Inflammatory macrophage (primary cell): ENCODE data around the gene OAT.

Source experiments
- DNase-seq, 2 donors: peaks; one replicate each; pipeline ENCODE4 v3.0.0-alpha.2; 2020 to 2022
- total RNA-seq, 18 experiments: gene quantifications; one replicate each; lab custom pipeline; 2026; ENCODE audit warnings: mixed read lengths in 6 of 18, inconsistent platforms in 2 of 18; lab: John Stamatoyannopoulos, UW

OAT gene
- 65.8 to 150 (median 95.3) reads per million in 18 experiments for total RNA-seq

DNA sequence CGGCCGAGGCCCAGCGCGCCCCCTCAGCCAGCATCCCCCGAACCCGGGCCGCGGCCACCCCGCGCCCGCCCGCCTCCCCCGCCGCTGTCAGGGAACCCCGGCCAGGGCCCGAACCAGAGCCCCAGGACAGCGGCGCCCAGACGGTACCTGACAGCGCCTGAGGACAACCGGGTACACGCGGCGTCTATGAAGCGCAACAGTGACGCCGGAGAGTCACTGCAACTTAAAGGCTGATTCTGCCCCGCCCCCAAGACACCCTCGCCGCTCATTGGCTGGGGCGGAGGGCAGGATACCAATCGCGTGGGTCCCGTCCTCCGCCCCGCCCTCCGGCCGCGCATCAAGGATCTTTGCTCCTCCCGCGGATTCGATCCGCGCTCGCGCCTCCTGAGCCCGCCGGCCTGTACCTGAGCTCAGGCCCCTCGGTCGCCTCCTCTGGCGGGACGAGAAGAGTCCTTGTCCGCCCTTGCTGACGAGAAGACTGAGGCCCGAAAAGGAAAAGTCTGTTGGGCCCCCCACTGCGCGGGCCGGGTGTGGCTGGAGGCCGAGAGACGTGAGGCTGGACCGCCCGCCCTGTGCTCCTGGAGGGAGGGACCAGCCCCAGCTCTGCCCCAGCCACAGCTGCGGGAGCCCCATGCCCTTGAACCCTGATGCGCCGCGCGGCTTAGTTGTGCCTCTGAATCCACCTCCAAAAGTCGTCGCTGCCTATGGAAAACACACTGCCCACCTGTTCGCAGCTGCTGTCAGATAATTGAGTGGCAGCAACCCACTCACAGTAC is at the start of gene OAT:
TSS of gene OAT (minus strand) at position 198 of the 776 bp plus-strand sequence. CDS start 6,752 bp downstream, outside the sequence.
- DNase-seq, result peak; percentile 96

- no peak for DNase-seq
Observed at GRCh38 chr10:124467165-124467564, 48.4 kb upstream of the OAT start.

GRCh38 chr10:124465777-124466488 is 47.2 kb upstream of the OAT start:
- DNase-seq, result no peak

- no peak for DNase-seq
Observed at GRCh38 chr10:124465003-124465776, 46.5 kb upstream of the OAT start.

- no peak for DNase-seq
Observed at GRCh38 chr10:124464028-124464965, 45.6 kb upstream of the OAT start.

DNA sequence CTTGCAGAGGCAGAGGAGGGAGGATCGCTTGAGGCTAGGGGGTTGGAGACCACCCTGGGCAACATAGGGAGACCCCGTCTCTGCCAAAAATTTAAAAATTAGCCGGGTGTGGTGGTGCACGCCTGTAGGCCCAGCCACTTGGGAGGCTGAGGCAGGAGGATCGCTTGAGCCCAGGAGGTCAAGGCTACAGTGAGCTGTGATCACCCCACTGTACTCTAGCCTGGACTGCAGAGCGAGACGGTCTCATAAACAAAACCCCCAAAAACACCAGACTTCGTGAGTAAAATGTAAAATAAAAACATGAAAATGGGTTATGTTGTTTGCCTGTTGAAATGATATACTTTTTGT is 43.6 kb upstream of the OAT start:
- no peak for DNase-seq

DNA sequence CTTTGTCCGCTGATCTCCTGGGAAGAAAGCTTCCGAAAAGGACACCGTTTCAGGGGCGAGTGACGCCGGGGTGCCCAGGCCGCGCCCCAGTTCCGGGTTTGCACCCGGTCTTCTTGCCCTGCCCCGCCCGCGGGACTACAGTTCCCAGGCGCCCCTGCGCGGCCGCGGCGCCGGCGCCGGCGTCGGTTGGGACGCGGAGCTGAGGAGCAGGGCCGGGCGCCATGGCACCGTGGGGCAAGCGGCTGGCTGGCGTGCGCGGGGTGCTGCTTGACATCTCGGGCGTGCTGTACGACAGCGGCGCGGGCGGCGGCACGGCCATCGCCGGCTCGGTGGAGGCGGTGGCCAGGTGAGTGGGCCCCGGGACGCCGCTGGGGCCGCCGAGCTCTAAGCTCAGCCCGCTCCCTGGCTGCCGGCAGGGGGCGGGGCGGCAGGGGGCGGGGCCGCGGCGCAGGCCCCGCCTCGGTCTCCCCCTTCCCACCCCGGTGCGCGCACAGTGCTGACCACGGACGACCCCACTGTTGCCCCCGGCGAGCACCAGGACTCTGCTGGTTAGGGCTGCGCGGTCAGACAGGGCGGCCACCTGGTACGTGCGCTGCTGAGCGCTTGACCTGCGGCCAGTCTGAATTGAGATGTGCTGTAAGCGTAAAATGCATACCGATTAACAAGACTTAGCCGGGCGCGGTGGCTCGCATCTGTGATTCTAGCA is 43.1 kb upstream of the OAT start, which contains the start of gene LHPP:
TSS of gene LHPP (plus strand) at position 182 of the 706 bp plus-strand sequence. CDS start at position 222, 40 bp downstream.
- DNase-seq, result peak; percentile 90 to 92

DNA sequence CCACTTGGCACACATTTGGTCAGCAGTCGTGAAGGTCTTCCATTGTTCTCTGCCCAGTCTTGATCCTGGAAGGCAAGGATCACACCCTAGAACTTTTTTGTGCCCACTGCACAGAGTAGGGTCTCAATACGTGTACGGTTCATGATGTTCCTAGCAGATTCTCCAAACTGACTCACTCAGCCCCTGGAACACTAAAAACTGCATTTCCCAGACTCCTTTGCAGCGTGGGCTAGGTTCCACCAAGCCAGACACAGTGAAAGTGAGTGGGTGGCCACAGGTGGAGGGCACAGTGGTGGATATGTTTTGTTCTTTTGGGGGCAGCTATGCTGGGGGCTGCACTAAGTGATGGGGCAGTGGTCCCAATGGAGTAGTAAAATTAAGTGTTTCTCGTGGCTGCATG is 41.4 kb upstream of the OAT start:
- no peak for DNase-seq

- no peak for DNase-seq
Observed at GRCh38 chr10:124459395-124459794, 40.7 kb upstream of the OAT start.

DNA sequence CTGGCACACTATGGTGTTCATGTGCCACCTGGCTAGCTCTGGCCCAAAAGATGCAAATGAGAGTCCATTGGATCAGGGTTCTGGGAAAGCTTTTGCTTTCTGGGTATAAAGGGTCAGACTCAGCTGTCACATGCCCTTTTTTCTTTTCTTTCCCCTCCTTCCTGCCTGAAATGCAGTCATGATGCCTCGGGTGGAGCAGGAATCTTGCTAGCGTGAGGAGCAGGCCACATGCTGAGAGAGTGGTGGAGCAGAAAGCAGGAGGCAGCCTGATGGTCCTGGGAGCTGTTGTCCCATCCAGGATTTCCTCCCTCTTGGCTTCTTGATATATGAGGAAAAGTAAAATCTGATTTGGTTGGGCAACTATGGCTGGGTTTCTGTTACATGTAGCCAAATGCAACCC is 40.2 kb upstream of the OAT start:
- DNase-seq, result no peak

DNA sequence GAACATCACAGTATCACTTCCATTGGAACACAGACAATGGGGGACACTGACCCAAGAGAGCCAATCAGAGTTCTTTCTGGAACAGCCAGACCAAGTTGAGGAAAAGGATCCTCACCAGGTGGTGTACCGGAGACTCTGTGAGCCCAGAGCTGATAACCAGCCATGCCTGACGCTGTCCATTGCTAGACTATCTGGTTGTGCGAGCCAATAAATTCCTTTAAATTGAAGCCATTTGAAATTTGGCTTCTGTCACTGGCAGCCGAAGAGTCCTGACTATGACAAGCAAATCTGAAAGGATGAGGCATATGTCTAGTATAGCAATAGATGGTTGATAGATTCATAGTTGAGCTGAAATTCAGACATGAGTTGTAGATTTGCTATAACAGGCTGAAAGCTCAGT is 39.8 kb upstream of the OAT start:
- no peak for DNase-seq

DNA sequence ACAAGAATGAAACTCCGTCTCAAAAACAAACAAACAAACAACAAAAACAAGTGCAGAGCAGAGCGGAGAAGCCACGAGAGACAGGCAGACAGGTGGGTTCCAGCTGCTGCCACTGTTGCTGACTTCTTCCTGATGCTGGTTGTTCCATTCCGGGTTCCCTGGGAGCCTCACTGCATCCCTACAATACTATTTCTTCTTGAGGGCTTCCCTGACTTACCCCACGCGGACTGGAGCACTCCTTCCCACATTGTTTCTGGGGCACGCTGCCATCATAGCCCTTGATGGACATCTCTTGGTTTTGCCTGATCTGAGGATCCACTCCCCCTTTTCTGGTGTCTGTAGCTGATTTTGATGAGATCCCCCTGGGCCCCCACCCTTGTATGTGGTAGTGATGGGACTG is 36.7 kb upstream of the OAT start:
- no peak for DNase-seq

DNA sequence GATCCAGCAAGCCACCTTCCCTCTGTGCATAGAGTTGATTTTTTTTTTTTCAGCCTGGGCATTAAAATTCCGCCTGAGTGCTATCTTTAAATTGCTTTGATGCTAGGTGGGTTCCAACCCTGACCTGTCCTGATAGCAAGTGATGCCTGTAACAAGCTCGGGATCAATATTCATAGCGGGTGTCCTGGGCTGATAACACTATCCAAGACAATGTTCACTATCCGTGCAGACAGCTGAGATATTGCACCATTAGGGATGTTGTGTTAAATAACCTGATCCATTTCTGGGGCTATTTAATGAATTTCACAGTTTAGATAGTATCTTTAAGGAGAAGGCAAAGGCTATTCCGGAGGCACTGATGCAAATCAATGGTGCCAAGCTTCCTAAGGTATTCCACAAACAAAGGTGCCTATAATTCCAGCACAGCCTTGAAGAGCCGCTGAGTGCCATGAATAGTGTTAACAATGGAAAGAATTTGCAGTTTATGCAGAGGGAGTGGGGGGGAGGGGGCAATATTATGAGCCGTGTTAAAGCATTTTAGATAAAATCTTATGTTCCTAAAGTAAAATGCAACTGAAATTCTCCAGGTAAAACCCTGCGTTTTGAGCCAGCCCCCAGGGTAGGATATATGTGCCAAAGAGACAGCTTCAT is 35.4 kb upstream of the OAT start:
- no peak for DNase-seq

- no peak for DNase-seq
Observed at GRCh38 chr10:124451276-124451675, 32.6 kb upstream of the OAT start.

- no peak for DNase-seq
Observed at GRCh38 chr10:124450783-124451057, 32.0 kb upstream of the OAT start.

- DNase-seq, result no peak
Observed at GRCh38 chr10:124450012-124450782, 31.5 kb upstream of the OAT start, which contains the start of gene NKX1-2. Gene NKX1-2, minus strand, starts transcription at chr10:124450035. Its CDS starts 92 bp downstream, at chr10:124449943.

DNA sequence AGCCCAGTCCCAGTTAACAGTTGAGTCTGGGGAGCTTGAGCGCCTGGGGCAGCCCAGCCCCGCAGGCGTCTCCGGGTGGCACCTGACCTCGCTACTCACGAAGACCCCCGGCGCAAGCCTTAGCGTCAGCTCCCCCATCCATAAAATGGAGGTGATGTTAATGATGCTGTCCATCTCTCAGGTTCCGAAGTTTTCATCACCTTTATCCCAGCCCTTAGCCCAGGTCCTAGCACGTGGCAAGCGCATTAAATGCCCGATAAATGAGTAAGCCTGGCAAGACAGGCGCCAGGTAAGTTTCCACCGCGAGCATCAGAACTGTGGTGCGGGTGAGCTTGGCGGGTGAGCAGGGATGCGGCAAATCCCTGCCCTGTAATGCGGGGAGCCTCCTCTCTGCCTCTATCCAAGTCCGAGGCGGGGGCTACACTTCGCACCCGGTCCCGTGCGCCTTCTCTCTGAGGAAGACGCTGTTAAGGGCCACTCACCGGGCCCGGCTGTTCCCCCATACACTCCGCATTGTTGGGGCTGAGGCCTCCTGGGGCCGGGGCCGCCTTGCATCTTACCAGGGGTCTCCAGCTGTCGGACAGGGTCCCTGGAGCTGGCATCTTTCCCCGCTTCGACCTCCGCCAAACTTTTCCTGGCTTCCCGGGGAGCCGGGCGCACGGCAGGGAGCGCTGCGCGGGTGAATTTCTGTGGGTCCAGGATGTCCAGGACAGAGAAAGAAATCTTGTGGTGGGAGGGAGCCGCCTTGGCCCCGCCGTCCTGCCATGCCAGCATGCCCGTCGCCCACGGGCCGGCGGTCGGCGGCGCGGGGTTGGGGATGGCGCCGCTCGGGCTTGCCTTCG is 30.7 kb upstream of the OAT start:
- no peak for DNase-seq

- DNase-seq, result no peak
Observed at GRCh38 chr10:124448696-124449169, 30.0 kb upstream of the OAT start.
